Ishikawa (cell line): ENCODE results near the gene CARD16.

Experiments used
- CEBPB ChIP-seq: IDR thresholded peaks from 2 replicates; pipeline ENCODE4 v1.6.1; 2012
- CREB1 ChIP-seq: IDR thresholded peaks from 2 replicates; pipeline ENCODE4 v1.6.1; 2012; ENCODE audit warnings: low read depth
- EGR1 ChIP-seq: IDR thresholded peaks from 2 replicates; pipeline ENCODE4 v1.6.1; 2012
- EP300 ChIP-seq: IDR thresholded peaks from 2 replicates; pipeline ENCODE4 v1.6.1; 2012; ENCODE audit warnings: borderline replicate concordance
- FOXM1 ChIP-seq: IDR thresholded peaks from 2 replicates; pipeline ENCODE4 v1.6.1; 2012; ENCODE audit warnings: low read depth, borderline replicate concordance
- MAX ChIP-seq: IDR thresholded peaks from 2 replicates; pipeline ENCODE4 v1.6.1; 2012
- NFIC ChIP-seq: IDR thresholded peaks from 2 replicates; pipeline ENCODE4 v1.6.1; 2012
- RAD21 ChIP-seq: IDR thresholded peaks from 2 replicates; pipeline ENCODE4 v1.6.1; 2012; ENCODE audit warnings: low read depth
- REST ChIP-seq: IDR thresholded peaks from 2 replicates; pipeline ENCODE4 v1.6.1; 2012; ENCODE audit warnings: low read depth, mild to moderate bottlenecking
- TAF1 ChIP-seq: IDR thresholded peaks from 2 replicates; pipeline ENCODE4 v1.6.1; 2012; ENCODE audit warnings: low read depth, mild to moderate bottlenecking
- TEAD4 ChIP-seq: IDR thresholded peaks from 2 replicates; pipeline ENCODE4 v1.6.1; 2012
- USF1 ChIP-seq: IDR thresholded peaks from 2 replicates; pipeline ENCODE4 v1.6.1; 2012
- YY1 ChIP-seq: IDR thresholded peaks from 2 replicates; pipeline ENCODE4 v1.6.1; 2012; ENCODE audit warnings: low read depth

GRCh38 chr11:105032495-105032894, 12.6 kb downstream of the CARD16 start:
- TF ChIP-seq YY1: no peak
- TF ChIP-seq MAX: no peak
- TF ChIP-seq EP300: no peak
- TF ChIP-seq NFIC: no peak
- TF ChIP-seq REST: no peak
- no peak for TF ChIP-seq RAD21
- no peak for TF ChIP-seq TAF1
- TF ChIP-seq TEAD4: no peak
- TF ChIP-seq FOXM1: no peak
- TF ChIP-seq CREB1: no peak
- TF ChIP-seq CEBPB: no peak
- no peak for TF ChIP-seq EGR1
- no peak for TF ChIP-seq USF1
